ENCODE data around the gene MTRF1. TPM values are rescaled to one million over a fixed set of nuclear protein-coding genes. Genes with fewer than 3 reads are reported as not detected.

MTRF1 gene
- total RNA-seq, 2 experiments from 2014 or later = 24.9 to 31.3 TPM

DNA sequence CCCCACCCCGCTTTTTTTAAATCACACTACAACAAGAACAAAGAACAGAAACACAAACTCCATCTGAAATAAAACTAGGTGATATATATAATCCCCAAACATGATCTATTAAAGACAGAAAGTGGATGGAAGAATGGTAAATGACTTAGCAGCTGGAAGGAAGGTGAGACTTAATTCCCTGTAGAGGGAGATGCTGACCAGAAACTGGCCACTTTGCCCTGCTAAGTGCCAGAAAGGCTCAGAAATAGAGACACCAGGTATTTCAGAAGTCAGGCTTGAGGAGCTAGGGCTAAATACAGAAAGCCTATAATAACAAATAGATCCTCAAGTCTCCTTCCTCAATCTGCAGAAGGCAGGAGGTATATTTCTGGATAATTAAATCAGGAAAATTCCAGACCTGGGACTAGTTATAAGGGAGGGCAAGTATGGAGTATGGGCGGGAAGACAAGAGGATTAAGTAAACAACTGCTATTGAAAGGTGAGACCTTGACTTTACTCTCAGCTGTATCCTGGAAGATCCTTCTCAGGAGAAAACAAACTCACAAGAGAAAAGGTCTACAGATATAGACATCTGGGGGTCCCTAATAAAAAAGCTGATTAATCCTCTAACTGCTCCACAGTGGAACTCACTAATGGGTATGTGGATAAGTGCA lies 32.2 kb downstream of the MTRF1 start:
- H3K4me3 ChIP-seq (ENCODE audit: low read depth, low read length, poor library complexity, severe bottlenecking) = no peak overlapping the region
- H3K36me3 ChIP-seq (ENCODE audit: insufficient read depth, low read length) = peaks cover 49% of the 10 kb centered on the region
- no peaks in the 10 kb centered on the region for H3K79me2 ChIP-seq (ENCODE audit: insufficient read depth, low read depth, low read length)
- H2AFZ ChIP-seq (ENCODE audit: low read length) = no peak overlapping the region
- no TSS peak for BruUV-seq (replicated peaks)
- POLR2A ChIA-PET = interaction anchor here (0.6 to 1.7 kb wide), 4 partner anchors 9 to 41 kb away, joined by 3 to 5 read pairs (median 4); no protein-coding TSS in a partner anchor
- H3K9me3 ChIP-seq (ENCODE audit: low read length) = no peaks in the 10 kb centered on the region
- no peaks in the 10 kb centered on the region for H4K20me1 ChIP-seq (ENCODE audit: insufficient read depth, low read length)
- DNase-seq (ENCODE audit: low spot score) = no peak
- TF ChIP-seq, protein P1, sequence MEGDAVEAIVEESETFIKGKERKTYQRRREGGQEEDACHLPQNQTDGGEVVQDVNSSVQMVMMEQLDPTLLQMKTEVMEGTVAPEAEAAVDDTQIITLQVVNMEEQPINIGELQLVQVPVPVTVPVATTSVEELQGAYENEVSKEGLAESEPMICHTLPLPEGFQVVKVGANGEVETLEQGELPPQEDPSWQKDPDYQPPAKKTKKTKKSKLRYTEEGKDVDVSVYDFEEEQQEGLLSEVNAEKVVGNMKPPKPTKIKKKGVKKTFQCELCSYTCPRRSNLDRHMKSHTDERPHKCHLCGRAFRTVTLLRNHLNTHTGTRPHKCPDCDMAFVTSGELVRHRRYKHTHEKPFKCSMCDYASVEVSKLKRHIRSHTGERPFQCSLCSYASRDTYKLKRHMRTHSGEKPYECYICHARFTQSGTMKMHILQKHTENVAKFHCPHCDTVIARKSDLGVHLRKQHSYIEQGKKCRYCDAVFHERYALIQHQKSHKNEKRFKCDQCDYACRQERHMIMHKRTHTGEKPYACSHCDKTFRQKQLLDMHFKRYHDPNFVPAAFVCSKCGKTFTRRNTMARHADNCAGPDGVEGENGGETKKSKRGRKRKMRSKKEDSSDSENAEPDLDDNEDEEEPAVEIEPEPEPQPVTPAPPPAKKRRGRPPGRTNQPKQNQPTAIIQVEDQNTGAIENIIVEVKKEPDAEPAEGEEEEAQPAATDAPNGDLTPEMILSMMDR (conservative IDR thresholded peaks at IDR 0.05; ENCODE audit: low read length) = no peak
- TF ChIP-seq EZH2phosphoT487 (IDR thresholded peaks at IDR 0.05; ENCODE audit: borderline replicate concordance, low read depth, low read length) = no peak
- no peak overlapping the region for H3K4me2 ChIP-seq (ENCODE audit: low read length)
- H3K4me1 ChIP-seq (ENCODE audit: insufficient read depth, low read length, poor library complexity, severe bottlenecking) = peaks cover 14% of the 10 kb centered on the region
- no peak overlapping the region for H3K27ac ChIP-seq (ENCODE audit: low read depth, low read length, poor library complexity, severe bottlenecking)
- intact Hi-C loops (cut with micrococcal nuclease; ENCODE audit: unreplicated experiment) = no loop called here
- CTCF ChIA-PET (ENCODE audit: unreplicated experiment) = no interaction called here
- no peaks in the 10 kb centered on the region for H3K9me2 ChIP-seq (ENCODE audit: insufficient read depth, low read length)

DNA sequence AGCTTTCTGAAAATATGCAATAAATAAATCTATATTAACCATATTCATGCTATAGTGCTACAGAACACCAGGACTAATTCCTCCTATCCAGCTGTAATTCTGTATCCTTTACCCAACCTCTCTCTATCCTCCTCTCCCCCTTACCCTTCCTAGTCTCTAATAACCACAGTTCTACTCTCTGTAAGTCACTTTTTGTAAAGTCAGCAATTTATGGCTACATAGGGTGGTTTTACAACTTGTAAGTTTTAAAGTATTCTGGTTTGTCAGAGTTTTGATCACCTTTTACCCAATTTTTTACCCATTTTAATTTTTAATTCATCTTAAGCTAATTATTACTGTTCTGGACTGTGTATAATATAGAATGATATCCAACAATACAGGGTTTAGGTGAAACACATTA lies 34.0 kb downstream of the MTRF1 start:
- no peak for TF ChIP-seq EZH2phosphoT487 (IDR thresholded peaks at IDR 0.05; ENCODE audit: borderline replicate concordance, low read depth, low read length)
- TF ChIP-seq, protein P1 (conservative IDR thresholded peaks at IDR 0.05; ENCODE audit: low read length) = no peak
- Histone ChIP-seq H3K9me2 (ENCODE audit: insufficient read depth, low read length) (no peaks in the 10 kb centered on the region), H2AFZ (ENCODE audit: low read length) (no peak overlapping the region), H3K36me3 (ENCODE audit: insufficient read depth, low read length) (peaks cover 41% of the 10 kb centered on the region), H3K4me3 (ENCODE audit: low read depth, low read length, poor library complexity, severe bottlenecking) (no peak overlapping the region), H3K27ac (ENCODE audit: low read depth, low read length, poor library complexity, severe bottlenecking) (no peak overlapping the region), H3K4me2 (ENCODE audit: low read length) (no peak overlapping the region), H3K9me3 (ENCODE audit: low read length) (no peaks in the 10 kb centered on the region), H3K79me2 (ENCODE audit: insufficient read depth, low read depth, low read length) (no peaks in the 10 kb centered on the region), H4K20me1 (ENCODE audit: insufficient read depth, low read length) (no peaks in the 10 kb centered on the region), H3K4me1 (ENCODE audit: insufficient read depth, low read length, poor library complexity, severe bottlenecking) (peaks cover 14% of the 10 kb centered on the region)
- no peak for DNase-seq (ENCODE audit: low spot score)
- ChIA-PET CTCF (ENCODE audit: unreplicated experiment) (no interaction called here), POLR2A (interaction anchor here (0.7 to 1.2 kb wide), 3 partner anchors 18 to 145 kb away, joined by 3 to 10 read pairs (median 3); no protein-coding TSS in a partner anchor)
- BruUV-seq (replicated peaks) = no TSS peak
- intact Hi-C loops (cut with micrococcal nuclease; ENCODE audit: unreplicated experiment) = no loop called here
